Naive thymus-derived CD8-positive, alpha-beta T cell (primary cell): ENCODE results near the gene BPIFB4. TPM values are rescaled to one million over a fixed set of nuclear protein-coding genes. Genes with fewer than 3 reads are reported as not detected.

ENCODE experiments used
- ATAC-seq, 2 donors: fragments of 150-1000 bp; cut with Tn5 transposase in 1 of 2; sonication (Bioruptor Pico), chemical (Tn5 transposase) in 1 of 2; 1 replicate in 1 of 2; 2 replicates in 1 of 2; pipeline ENCODE4 v1.10.0; 2021; ENCODE audit warnings: mild to moderate bottlenecking in 2 of 2, moderate library complexity in 2 of 2
- POLR2A ChIA-PET: fragments of 350-600 bp; sonication (Branson Sonifier 250); formaldehyde crosslinking; loops from one replicate; lab custom pipeline; 2021; ENCODE audit warnings: antibody characterized with exemption; lab: Charles Lee
- DNase-seq, 10 donors: peaks; one replicate each; pipeline versions ENCODE4 v3.0.0 to v3.0.0-alpha.2; 2020 to 2022
- H3K27ac Mint-ChIP-seq, 10 donors: one replicate each; pipeline ENCODE4 v1.8.0; 2020 to 2022; ENCODE audit warnings: mild to moderate bottlenecking in 10 of 10, mixed read lengths in 10 of 10, moderate library complexity in 4 of 10, inconsistent platforms in 1 of 10
- H3K27me3 Mint-ChIP-seq, 5 donors: one replicate each; pipeline ENCODE4 v1.8.0; 2021 to 2022; ENCODE audit warnings: mixed read lengths in 5 of 5
- H3K36me3 Mint-ChIP-seq, 3 donors: one replicate each; pipeline ENCODE4 v1.8.0; 2020 to 2022; ENCODE audit warnings: mixed read lengths in 3 of 3, mild to moderate bottlenecking in 2 of 3, inconsistent platforms in 1 of 3
- H3K4me1 Mint-ChIP-seq, 4 donors: one replicate each; pipeline ENCODE4 v1.8.0; 2021 to 2022; ENCODE audit warnings: mixed read lengths in 4 of 4
- H3K4me3 Mint-ChIP-seq, 10 donors: one replicate each; pipeline ENCODE4 v1.8.0; 2020 to 2022; ENCODE audit warnings: mild to moderate bottlenecking in 10 of 10, mixed read lengths in 10 of 10, moderate library complexity in 6 of 10, inconsistent platforms in 1 of 10
- H3K9me3 Mint-ChIP-seq, 9 donors: one replicate each; pipeline ENCODE4 v1.8.0; 2020 to 2022; ENCODE audit warnings: mixed read lengths in 9 of 9, mild to moderate bottlenecking in 3 of 9, inconsistent platforms in 1 of 9, moderate library complexity in 1 of 9
- polyA plus RNA-seq, 3 donors: library from polyadenylated mRNA; unstranded; fragments of 300-500 nt; fragmentation: Illumina TruSeq; gene quantifications; one replicate each; pipeline ENCODE4 v1.2.3, GENCODE V29; 2021
- total RNA-seq, 8 experiments: library from RNA in 2 of 8; stranded (reverse) in 2 of 8; gene quantifications; one replicate each; pipeline ENCODE4 v1.2.3 and lab custom pipeline; 2021 to 2026

BPIFB4 gene
- total and polyA plus RNA-seq, 5 experiments from 2014 or later, result not detected

DNA sequence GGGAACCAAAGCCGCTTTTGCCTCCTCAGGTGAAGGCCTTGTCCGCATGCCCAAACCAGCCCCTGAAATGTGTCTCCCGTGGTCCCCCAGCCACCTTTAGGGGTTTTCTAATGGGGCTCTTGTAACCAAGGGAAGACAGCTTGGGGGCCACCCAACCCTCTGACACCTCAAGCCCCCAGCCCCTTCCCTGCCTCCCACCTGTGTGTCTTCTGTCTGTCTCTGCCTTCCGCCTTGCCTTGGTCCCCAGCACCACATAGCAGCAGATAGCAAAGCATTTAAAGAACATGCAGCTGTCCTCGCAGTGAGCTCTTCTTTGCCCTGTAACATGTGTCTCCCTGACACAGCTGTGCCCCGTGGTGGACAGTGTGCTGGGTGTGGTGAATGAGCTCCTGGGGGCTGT is 16.2 kb upstream of the BPIFB4 start:
- POLR2A ChIA-PET, result no interaction called here
- DNase-seq, result no peak
- Mint-ChIP-seq H3K27ac (peak overlapping the region in 3 of 10 donors; percentile 21 to 50 (median 41)), H3K4me1 (peaks cover 5 to 7% (median 6%) of the 10 kb centered on the region in 4 donors), H3K4me3 (no peak overlapping the region), H3K9me3 (no peaks in the 10 kb centered on the region), H3K36me3 (no peaks in the 10 kb centered on the region), H3K27me3 (no peaks in the 10 kb centered on the region)
- no peak for ATAC-seq

DNA sequence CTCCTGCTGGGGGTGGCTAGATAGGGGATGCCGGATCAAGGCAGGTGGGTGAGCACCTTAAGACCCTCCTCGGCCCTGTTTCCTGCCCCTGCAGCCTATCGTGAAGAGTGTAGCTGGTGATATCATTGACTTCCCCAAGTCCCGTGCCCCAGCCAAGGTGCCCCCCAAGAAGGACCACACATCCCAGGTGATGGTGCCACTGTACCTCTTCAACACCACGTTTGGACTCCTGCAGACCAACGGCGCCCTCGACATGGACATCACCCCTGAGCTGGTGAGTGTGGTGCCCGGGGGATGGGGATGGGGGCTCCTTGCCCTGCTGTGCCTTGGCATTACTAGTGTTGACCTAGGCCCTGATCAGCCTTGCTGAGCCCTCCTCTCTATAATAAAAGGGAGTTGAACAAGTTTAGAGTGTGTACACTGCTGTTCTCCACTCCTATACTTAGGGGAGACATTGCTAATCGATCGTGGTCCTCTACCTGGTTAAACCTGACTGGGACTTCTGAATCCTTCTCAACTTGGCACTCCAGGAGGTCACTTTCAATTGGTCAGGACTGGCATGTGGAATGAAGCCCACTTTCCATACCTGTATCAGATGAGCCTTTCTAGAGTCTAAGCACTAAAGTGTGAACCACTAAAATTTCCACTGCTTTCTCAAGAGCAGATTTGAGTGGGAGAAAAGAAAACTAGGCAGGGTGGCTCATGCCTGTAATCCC is 14.7 kb upstream of the BPIFB4 start:
- H3K9me3 Mint-ChIP-seq, result no peaks in the 10 kb centered on the region
- no peak overlapping the region for H3K4me3 Mint-ChIP-seq
- H3K27ac Mint-ChIP-seq, result peak overlapping the region in 2 of 10 donors; percentile 20 to 58
- H3K27me3 Mint-ChIP-seq, result no peaks in the 10 kb centered on the region
- peaks cover 6 to 14% (median 10%) of the 10 kb centered on the region in 4 donors for H3K4me1 Mint-ChIP-seq
- POLR2A ChIA-PET, result no interaction called here
- H3K36me3 Mint-ChIP-seq, result no peaks in the 10 kb centered on the region
- DNase-seq (no peak), ATAC-seq (no peak)

DNA sequence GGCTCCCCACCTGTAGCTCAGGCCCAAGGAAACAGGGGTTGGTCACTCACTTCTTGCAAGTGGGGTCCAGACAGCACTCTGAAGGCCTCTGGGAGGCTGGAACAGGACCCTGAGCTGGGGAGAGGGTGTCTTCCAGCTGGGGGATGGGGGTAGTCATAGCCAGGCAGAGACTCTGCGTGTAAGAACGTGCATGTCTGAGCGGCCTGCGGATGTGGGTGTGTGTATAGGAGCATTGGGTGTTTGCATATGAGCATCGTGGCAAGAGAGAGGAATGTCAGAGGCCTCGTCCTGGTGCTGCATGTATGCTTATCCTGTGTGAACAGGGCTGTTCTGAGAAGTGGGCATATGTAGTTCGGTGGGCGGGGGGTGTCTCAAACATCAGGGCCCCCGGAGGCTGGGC is 13.7 kb upstream of the BPIFB4 start:
- H3K27ac Mint-ChIP-seq, result peak overlapping the region in 2 of 10 donors; percentile 58 to 69
- POLR2A ChIA-PET, result no interaction called here
- no peaks in the 10 kb centered on the region for H3K36me3 Mint-ChIP-seq
- no peaks in the 10 kb centered on the region for H3K27me3 Mint-ChIP-seq
- H3K4me1 Mint-ChIP-seq, result peaks cover 6 to 14% (median 10%) of the 10 kb centered on the region in 4 donors
- H3K4me3 Mint-ChIP-seq, result no peak overlapping the region
- ATAC-seq (no peak), DNase-seq (no peak)
- no peaks in the 10 kb centered on the region for H3K9me3 Mint-ChIP-seq

DNA sequence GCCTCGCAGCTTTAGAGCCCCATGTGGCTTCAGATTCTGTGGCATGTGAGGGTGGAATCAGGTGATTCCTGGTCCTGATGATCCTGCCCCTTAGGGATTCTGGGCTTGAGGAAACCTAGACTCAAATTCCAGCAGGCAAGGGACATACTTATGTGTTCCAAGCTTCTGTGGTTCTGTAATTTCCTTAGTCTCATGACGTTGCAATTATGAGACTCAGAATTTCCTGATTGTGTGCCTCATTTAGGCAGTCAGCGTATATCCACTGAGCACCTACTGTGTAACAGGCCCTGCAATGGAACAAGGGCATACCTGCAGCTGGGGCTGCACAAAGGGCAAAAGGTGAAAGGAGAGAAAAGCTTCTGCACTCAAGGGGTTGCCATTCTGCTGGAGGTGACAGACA is 11.6 kb upstream of the BPIFB4 start:
- Mint-ChIP-seq H3K9me3 (no peaks in the 10 kb centered on the region), H3K36me3 (no peaks in the 10 kb centered on the region), H3K4me1 (peaks cover 6 to 14% (median 10%) of the 10 kb centered on the region in 4 donors), H3K27ac (peak overlapping the region in 6 of 10 donors; percentile 43 to 88 (median 83)), H3K27me3 (no peaks in the 10 kb centered on the region), H3K4me3 (no peak overlapping the region)
- ATAC-seq (no peak), DNase-seq (no peak)
- POLR2A ChIA-PET, result interaction anchor here (1.2 kb wide), 1 partner anchor 12 kb away, joined by 3 read pairs; no protein-coding TSS in a partner anchor

DNA sequence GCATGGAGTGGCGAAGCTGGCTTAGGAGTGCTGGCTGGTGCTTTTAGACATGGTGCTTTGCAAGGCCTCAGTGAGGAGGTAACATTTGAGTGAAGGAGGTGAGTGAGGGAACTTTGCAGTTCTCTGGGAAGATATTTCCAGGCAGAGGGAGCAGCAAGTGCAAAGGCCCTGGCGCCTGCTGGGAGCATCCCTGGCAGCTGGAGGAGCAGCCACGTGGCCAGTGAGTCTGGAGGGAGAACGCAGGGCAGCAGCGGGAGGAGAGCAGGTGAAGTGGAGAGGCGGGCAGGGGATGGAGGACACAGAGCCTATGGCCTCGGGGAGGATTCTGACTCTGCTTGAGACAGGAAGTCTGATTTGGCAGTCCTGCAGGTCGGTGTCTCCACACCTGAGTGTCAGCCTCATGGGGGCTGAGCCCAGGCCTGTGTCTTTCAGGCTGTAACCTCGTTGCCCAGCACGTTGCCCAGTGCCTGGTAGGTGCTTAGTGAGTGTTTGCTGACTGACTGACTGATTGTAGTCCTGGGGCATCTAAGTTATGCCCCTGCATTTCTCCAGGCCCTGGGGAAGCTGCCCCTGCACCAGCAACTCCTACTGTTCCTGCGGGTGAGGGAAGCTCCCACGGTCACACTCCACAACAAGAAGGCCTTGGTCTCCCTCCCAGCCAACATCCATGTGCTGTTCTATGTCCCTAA is 11.0 kb upstream of the BPIFB4 start:
- POLR2A ChIA-PET, result interaction anchor here (1.2 kb wide), 1 partner anchor 12 kb away, joined by 3 read pairs; no protein-coding TSS in a partner anchor
- no peaks in the 10 kb centered on the region for H3K27me3 Mint-ChIP-seq
- ATAC-seq (no peak), DNase-seq (peak in 1 of 10 donors; percentile 7)
- H3K4me1 Mint-ChIP-seq, result peaks cover 6 to 14% (median 12%) of the 10 kb centered on the region in 4 donors
- H3K36me3 Mint-ChIP-seq, result no peaks in the 10 kb centered on the region
- no peak overlapping the region for H3K4me3 Mint-ChIP-seq
- peak overlapping the region in 6 of 10 donors; percentile 43 to 88 (median 80) for H3K27ac Mint-ChIP-seq
- no peaks in the 10 kb centered on the region for H3K9me3 Mint-ChIP-seq

DNA sequence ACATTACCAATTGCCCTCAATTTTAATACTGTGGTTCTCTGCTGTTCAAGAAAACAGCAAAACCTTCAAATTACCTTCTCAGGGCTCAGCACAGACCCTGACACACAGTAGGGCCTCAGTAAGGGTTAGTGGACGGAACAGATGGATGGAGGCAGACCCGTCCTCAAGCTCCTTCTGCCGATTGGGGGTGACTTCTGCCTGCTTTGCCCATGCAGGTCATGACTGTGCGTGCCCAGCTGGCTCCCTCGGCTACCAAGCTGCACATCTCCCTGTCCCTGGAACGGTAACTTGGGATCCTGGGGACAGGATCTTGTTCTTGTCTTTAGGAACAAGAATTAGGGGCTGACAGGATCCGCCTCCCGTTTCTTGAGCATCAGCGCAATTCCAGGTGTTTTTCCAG is 9.8 kb upstream of the BPIFB4 start:
- Mint-ChIP-seq H3K27me3 (no peaks in the 10 kb centered on the region), H3K27ac (no peak overlapping the region), H3K36me3 (no peaks in the 10 kb centered on the region), H3K4me1 (peaks cover 6 to 21% (median 12%) of the 10 kb centered on the region in 4 donors), H3K9me3 (no peaks in the 10 kb centered on the region), H3K4me3 (no peak overlapping the region)
- no peak for ATAC-seq
- POLR2A ChIA-PET, result no interaction called here
- DNase-seq, result no peak

DNA sequence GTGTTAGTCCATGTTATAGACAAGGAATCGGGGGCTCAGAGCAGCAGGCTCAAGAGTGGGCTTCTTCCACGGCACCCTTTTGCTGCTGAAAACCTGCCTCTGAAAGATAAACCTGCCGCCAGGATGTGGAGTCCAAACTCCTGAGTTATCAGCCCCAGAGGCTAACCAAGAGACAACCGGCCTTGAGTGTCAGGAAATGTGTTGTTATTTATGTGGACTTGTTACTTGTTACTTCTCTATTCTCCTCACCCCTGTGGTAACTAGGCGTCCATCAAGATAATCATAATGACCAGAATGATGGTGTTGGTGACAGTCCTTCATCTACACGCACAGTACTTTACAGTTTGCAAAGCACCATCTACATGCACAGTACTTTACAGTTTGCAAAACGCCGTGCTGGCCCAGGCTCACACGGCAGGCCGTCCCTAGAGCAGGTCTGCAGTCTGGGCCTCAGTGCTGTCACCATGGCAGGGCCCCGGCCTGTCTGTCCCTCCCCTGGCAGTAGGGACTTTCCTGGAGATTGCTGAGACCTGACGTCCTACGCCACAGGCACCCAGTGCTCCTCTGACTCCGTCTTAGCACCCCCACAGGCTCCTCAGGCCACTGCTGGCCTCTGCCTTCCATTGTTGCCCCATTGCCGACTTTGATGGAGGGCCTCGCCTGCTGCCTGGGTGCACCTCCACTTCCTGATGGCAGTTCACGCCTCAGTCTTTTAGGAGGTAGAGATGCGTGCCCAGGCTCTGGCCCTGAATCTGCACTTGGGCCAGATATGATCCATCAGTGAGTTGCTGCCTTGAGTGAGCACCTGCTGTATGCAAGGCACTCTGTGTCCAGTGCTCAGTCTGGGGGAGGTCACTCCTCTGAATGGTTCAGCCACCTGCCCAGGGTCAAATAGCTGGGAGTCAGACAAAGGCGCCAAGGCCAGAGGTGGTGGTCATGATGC is 9.1 kb upstream of the BPIFB4 start:
- no peaks in the 10 kb centered on the region for H3K36me3 Mint-ChIP-seq
- H3K4me1 Mint-ChIP-seq, result peaks cover 6 to 26% (median 14%) of the 10 kb centered on the region in 4 donors
- POLR2A ChIA-PET, result no interaction called here
- no peak overlapping the region for H3K4me3 Mint-ChIP-seq
- no peak for ATAC-seq
- H3K27me3 Mint-ChIP-seq, result no peaks in the 10 kb centered on the region
- H3K9me3 Mint-ChIP-seq, result no peaks in the 10 kb centered on the region
- H3K27ac Mint-ChIP-seq, result peak overlapping the region in 1 of 10 donors; percentile 44
- peak in 1 of 10 donors; percentile 45 for DNase-seq

DNA sequence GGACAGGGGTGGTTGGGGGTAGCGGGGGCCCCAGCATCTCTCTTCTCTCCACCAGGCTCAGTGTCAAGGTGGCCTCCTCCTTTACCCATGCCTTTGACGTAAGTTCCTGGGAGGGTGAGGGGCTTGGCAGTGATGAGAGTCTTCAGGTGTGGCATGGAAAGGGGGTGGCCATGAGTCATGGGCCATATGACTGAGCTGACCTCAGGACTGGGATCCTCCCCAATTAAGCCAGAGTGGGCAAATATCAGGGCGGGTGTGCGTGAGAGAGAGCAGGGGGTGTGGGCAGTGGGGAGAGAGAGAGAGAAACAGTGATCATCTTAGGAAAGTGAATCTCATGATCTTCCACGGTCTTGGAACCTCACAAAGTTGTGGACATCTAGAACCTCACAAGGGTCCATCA is 8.2 kb upstream of the BPIFB4 start:
- Mint-ChIP-seq H3K4me3 (no peak overlapping the region), H3K27ac (peak overlapping the region in 2 of 10 donors; percentile 28 to 88), H3K27me3 (no peaks in the 10 kb centered on the region), H3K4me1 (peaks cover 6 to 29% (median 15%) of the 10 kb centered on the region in 4 donors), H3K36me3 (no peaks in the 10 kb centered on the region), H3K9me3 (no peaks in the 10 kb centered on the region)
- ATAC-seq, result no peak
- POLR2A ChIA-PET, result no interaction called here
- DNase-seq, result peak in 1 of 10 donors; percentile 21

DNA sequence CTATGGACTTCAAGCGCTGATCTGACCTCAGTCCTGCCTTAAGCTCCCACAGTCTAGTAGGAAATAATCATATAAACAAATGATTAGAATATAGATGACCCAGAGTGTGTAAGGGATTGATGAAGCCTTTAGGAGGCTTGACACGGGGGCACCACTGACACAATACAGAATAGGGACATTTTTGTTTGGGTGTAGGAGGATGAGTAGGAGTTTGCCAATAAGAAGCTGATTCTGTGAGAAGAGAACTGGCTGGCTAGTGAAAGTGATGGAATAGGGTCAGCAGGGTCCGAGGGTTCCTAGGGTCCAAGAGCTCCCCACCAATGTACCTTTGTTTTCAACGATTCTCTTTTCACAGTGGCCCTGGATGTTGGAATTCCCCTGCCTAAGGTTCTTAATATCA is 7.1 kb upstream of the BPIFB4 start:
- Mint-ChIP-seq H3K9me3 (no peaks in the 10 kb centered on the region), H3K27ac (peak overlapping the region in 2 of 10 donors; percentile 19), H3K27me3 (no peaks in the 10 kb centered on the region), H3K4me3 (no peak overlapping the region), H3K36me3 (no peaks in the 10 kb centered on the region), H3K4me1 (peaks cover 9 to 35% (median 15%) of the 10 kb centered on the region in 4 donors)
- no peak for ATAC-seq
- POLR2A ChIA-PET, result no interaction called here
- peak in 1 of 10 donors; percentile 11 for DNase-seq

DNA sequence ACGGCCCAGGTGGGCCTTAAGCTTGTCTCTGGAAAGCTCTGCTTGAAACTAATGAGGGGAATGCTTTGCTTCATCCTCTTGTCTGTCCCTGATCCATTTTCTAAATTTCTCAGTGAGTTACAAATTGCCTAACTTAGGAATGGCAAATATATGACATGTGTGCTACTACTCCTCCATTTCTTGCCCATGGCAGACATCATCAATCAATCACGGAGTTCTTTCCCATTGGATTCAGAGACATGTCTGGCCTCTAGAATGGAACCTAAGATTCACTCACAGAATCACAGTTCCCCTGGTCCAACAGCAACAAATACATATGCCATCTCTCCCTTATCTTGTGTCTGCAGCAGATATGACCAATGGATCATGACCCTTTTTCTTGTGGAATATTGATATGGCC is 6.6 kb upstream of the BPIFB4 start:
- POLR2A ChIA-PET, result no interaction called here
- Mint-ChIP-seq H3K36me3 (no peaks in the 10 kb centered on the region), H3K27ac (peak overlapping the region in 2 of 10 donors; percentile 19 to 35), H3K27me3 (no peaks in the 10 kb centered on the region), H3K4me1 (peaks cover 8 to 34% (median 15%) of the 10 kb centered on the region in 4 donors), H3K9me3 (no peaks in the 10 kb centered on the region), H3K4me3 (no peak overlapping the region)
- DNase-seq (no peak), ATAC-seq (no peak)

DNA sequence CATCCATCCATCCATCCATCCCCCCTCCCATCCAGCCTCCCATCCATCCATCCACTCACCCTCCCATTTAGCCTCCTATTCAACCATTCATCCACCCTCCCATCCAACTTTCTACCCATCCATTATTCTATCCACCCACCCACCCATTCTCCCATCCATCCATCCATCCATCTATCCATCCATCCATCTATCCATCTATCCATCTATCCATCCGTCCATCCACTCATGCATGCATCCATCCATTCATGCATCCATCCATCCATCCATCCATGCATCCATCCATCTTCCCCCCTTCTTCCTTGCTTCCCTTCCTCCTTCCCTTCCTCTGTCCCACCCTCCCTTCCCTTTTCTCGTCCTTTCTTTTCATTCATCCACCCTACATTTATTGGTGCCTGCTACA is 4.8 kb upstream of the BPIFB4 start:
- POLR2A ChIA-PET, result no interaction called here
- Mint-ChIP-seq H3K36me3 (no peaks in the 10 kb centered on the region), H3K27ac (no peak overlapping the region), H3K4me1 (peaks cover 2 to 21% (median 7%) of the 10 kb centered on the region in 4 donors), H3K27me3 (no peaks in the 10 kb centered on the region), H3K9me3 (no peaks in the 10 kb centered on the region), H3K4me3 (no peak overlapping the region)
- ATAC-seq (no peak), DNase-seq (no peak)

DNA sequence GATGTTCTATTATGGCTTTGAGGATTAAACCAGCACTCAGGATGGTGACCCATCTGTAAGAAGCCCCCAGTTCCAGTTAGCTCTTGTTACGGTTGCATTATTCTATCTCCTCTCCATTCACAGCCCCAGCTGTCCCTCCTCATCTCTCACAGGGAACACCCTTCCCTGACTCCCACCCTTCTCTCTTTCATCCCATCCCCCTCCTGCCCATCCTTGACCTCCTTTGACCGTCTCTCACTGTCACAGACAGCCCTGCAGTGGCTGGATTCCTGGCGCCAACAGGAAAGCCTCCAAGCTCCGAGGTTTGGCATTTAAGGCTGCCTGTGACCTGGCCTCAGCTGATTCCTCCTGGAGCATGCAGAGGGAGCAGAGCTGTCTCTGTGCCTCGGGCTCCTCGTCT is 4.2 kb upstream of the BPIFB4 start:
- Mint-ChIP-seq H3K9me3 (no peaks in the 10 kb centered on the region), H3K27ac (peak overlapping the region in 1 of 10 donors; percentile 65), H3K27me3 (no peaks in the 10 kb centered on the region), H3K4me1 (peaks cover 2 to 21% (median 7%) of the 10 kb centered on the region in 4 donors), H3K36me3 (no peaks in the 10 kb centered on the region), H3K4me3 (no peak overlapping the region)
- DNase-seq (peak in 1 of 10 donors; percentile 26), ATAC-seq (no peak)
- POLR2A ChIA-PET, result no interaction called here
